SU-DHL-6 (cell line): ENCODE measurements around the gene MKRN2.

ENCODE experiments used
- H2AFZ ChIP-seq: fragments of 200-600 bp; sonication (generic); 2 replicates; pipeline ENCODE4 v1.6.1; 2014; ENCODE audit warnings: low read depth, mild to moderate bottlenecking, moderate library complexity, mixed read lengths, antibody characterized with exemption, low read length; ENCODE audit not compliant: severe bottlenecking
- H3F3A ChIP-seq: fragments of 200-600 bp; shearing (Covaris generic); 2 replicates; pipeline ENCODE4 v1.6.0; 2016; ENCODE audit warnings: antibody characterized with exemption, mild to moderate bottlenecking; ENCODE audit not compliant: insufficient read depth
- H3K27ac ChIP-seq: fragments of 200-600 bp; sonication (generic); 2 replicates; pipeline ENCODE4 v1.5.1; 2016; ENCODE audit warnings: low read depth, mild to moderate bottlenecking, low read length, moderate library complexity, mixed read lengths
- H3K27me3 ChIP-seq: fragments of 200-600 bp; sonication (generic), shearing (Covaris generic); 2 replicates; pipeline ENCODE4 v1.6.0; 2014; ENCODE audit warnings: mild to moderate bottlenecking, low read length
- H3K36me3 ChIP-seq: fragments of 200-600 bp; sonication (generic); 2 replicates; pipeline ENCODE4 v1.6.1; 2014; ENCODE audit warnings: mild to moderate bottlenecking, low read length, mixed read lengths
- H3K4me2 ChIP-seq: fragments of 300-600, 200-600 bp; shearing (Covaris generic), sonication (generic); 2 replicates; pipeline ENCODE4 v1.6.0; 2014; ENCODE audit warnings: low read length, low read depth, mild to moderate bottlenecking; ENCODE audit not compliant: poor library complexity, severe bottlenecking
- H3K4me3 ChIP-seq: fragments of 200-600 bp; sonication (generic); 2 replicates; pipeline ENCODE4 v1.5.1; 2014; ENCODE audit warnings: antibody characterized with exemption, low read length, mild to moderate bottlenecking, mixed read lengths; ENCODE audit not compliant: insufficient read depth, poor library complexity, severe bottlenecking
- H3K79me2 ChIP-seq: fragments of 200-600 bp; sonication (generic); 2 replicates; pipeline ENCODE4 v1.6.1; 2014; ENCODE audit warnings: mild to moderate bottlenecking, low read length, moderate library complexity; ENCODE audit not compliant: insufficient read depth
- H3K9ac ChIP-seq: fragments of 200-600 bp; sonication (generic); 2 replicates; pipeline ENCODE4 v1.7.0; 2014; ENCODE audit warnings: mild to moderate bottlenecking, low read length
- H3K9me2 ChIP-seq: fragments of 200-600 bp; sonication (generic); replicated peaks from 2 replicates; pipeline ENCODE4 v1.6.1; 2014; ENCODE audit warnings: low read length; ENCODE audit not compliant: insufficient read depth
- H3K9me3 ChIP-seq: fragments of 200-600 bp; sonication (generic); 2 replicates; pipeline ENCODE4 v1.6.1; 2014; ENCODE audit warnings: low read length, mixed read lengths; ENCODE audit not compliant: insufficient read depth
- H4K20me1 ChIP-seq: fragments of 200-600 bp; sonication (generic); 2 replicates; pipeline ENCODE4 v1.6.1; 2014; ENCODE audit warnings: low read depth, mild to moderate bottlenecking, antibody characterized with exemption, low read length, moderate library complexity, mixed read lengths
- CTCF ChIP-seq: fragments of 200-600 bp; sonication (generic); IDR thresholded peaks from one replicate; pipeline ENCODE4 v1.5.1; 2017; ENCODE audit warnings: antibody characterized with exemption, mild to moderate bottlenecking, low read length, moderate library complexity; ENCODE audit not compliant: insufficient read depth, poor library complexity, severe bottlenecking
- EZH2phosphoT487 ChIP-seq: fragments of 200-600 bp; sonication (generic), shearing (Covaris generic); conservative IDR thresholded peaks from 2 replicates; pipeline ENCODE4 v1.6.1; 2018; ENCODE audit warnings: mild to moderate bottlenecking, antibody characterized with exemption, low read length, moderate library complexity, mixed read lengths

The MKRN2 gene

DNA sequence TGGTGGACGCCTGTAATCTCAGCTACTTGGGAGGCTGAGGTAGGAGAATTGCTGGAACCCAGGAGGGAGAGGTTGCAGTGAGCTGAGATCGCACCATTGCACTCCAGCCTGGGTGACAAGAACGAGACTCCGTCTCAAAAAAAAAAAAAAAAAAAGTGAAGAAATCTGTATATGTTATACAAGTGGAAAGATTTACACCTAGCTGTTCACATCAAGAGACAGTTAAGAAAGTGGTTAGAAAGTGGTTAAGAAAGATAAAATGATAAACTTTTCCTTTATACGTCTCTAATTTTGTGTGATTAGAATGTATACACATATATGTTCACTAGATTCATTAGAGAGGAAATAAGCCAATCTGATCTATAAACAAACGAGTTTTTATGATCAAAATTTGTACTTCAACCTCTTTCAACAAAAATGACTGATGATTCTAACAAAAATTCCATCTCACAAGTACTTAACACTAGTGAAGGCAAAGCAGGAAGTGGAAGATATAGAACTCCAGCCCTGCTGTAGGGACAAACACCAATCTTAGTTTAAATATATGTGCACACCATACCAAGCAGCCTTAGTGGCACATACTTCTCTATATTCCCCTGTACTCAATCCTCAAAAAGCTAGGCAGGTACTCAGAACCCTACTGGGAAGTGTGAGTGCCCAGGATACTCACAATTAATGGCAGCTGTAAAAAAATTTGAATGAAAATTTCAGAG lies 55.8 kb downstream of the MKRN2 start:
- H3K9me2 ChIP-seq: no peaks in the 10 kb centered on the region
- no peaks in the 10 kb centered on the region for H3K27me3 ChIP-seq
- TF ChIP-seq EZH2phosphoT487 (no peak), CTCF (no peak)
- no peaks in the 10 kb centered on the region for H3K9me3 ChIP-seq
- H3K36me3 ChIP-seq: peaks cover 35% of the 10 kb centered on the region
- no peak overlapping the region for H3K4me2 ChIP-seq
- H3K27ac ChIP-seq: no peak overlapping the region
- peaks cover 51% of the 10 kb centered on the region for H3K79me2 ChIP-seq
- peaks cover 3% of the 10 kb centered on the region; the same call in 1 of the 2 replicates for H3F3A ChIP-seq
- H4K20me1 ChIP-seq: no peaks in the 10 kb centered on the region
- H3K9ac ChIP-seq: no peak overlapping the region
- H3K4me3 ChIP-seq: no peak overlapping the region
- H2AFZ ChIP-seq: no peak overlapping the region

- Histone ChIP-seq H3K79me2 (peaks cover 56% of the 10 kb centered on the region), H3K27me3 (no peaks in the 10 kb centered on the region), H3K4me2 (no peak overlapping the region), H3K4me3 (no peak overlapping the region), H3K9me2 (no peaks in the 10 kb centered on the region), H3K36me3 (peaks cover 37% of the 10 kb centered on the region), H3K9me3 (no peaks in the 10 kb centered on the region), H3K27ac (no peak overlapping the region), H3F3A (peaks cover 3% of the 10 kb centered on the region; the same call in 1 of the 2 replicates), H4K20me1 (no peaks in the 10 kb centered on the region), H2AFZ (no peak overlapping the region), H3K9ac (no peak overlapping the region)
- TF ChIP-seq CTCF (no peak), EZH2phosphoT487 (no peak)
Observed at GRCh38 chr3:12613250-12613649, 56.4 kb downstream of the MKRN2 start.

DNA sequence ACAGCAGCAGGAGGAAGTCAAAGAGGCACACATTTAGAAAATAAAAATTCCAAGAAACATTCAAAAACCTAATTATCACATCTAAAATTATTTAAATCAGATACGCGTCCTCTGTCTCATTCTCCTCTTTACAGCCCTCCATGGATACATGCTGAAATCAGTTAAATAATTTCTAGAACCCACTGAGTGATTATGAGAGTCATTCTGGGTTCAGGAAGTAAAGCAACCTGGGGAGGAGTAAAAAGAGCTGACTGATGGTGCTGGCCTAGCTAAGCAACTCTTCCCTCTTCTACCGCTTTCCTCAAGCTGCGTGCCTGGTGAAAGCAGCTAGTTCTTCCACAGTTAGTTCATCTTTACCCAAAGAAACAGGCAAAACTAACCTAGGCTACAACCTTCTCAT lies 58.4 kb downstream of the MKRN2 start:
- Histone ChIP-seq H3K4me2 (no peak overlapping the region), H3K27ac (no peak overlapping the region), H3F3A (no peaks in the 10 kb centered on the region), H3K9me3 (no peaks in the 10 kb centered on the region), H2AFZ (no peak overlapping the region), H3K27me3 (no peaks in the 10 kb centered on the region), H3K9ac (no peak overlapping the region), H4K20me1 (no peaks in the 10 kb centered on the region), H3K4me3 (no peak overlapping the region), H3K79me2 (peaks cover 69% of the 10 kb centered on the region), H3K9me2 (no peaks in the 10 kb centered on the region), H3K36me3 (peaks cover 18% of the 10 kb centered on the region; the same call in 1 of the 2 replicates)
- TF ChIP-seq EZH2phosphoT487 (no peak), CTCF (no peak)
